Gastrocnemius medialis (tissue), 4 donors: Measurements from ENCODE around the gene ATXN7L2.

Source experiments
- POLR2A ChIP-seq, 2 donors: fragments of 450-650 bp; IDR thresholded peaks; one replicate each; pipeline ENCODE4 v1.6.1; 2017; ENCODE audit warnings: antibody characterized with exemption in 2 of 2, mild to moderate bottlenecking in 2 of 2, moderate library complexity in 2 of 2
- TF ChIP-seq, protein P1 (sequence below), 5 experiments: fragments of 450-650 bp in 3 of 5; fragments of 200-600 bp in 2 of 5; sonication (generic) in 2 of 5; IDR thresholded peaks in 4 of 5; conservative IDR thresholded peaks in 1 of 5; 1 replicate in 4 of 5; 2 replicates in 1 of 5; pipeline ENCODE4 v1.5.1; 2016 to 2019; ENCODE audit warnings: antibody characterized with exemption in 5 of 5, mild to moderate bottlenecking in 3 of 5, moderate library complexity in 3 of 5

- TF ChIP-seq, protein P1, sequence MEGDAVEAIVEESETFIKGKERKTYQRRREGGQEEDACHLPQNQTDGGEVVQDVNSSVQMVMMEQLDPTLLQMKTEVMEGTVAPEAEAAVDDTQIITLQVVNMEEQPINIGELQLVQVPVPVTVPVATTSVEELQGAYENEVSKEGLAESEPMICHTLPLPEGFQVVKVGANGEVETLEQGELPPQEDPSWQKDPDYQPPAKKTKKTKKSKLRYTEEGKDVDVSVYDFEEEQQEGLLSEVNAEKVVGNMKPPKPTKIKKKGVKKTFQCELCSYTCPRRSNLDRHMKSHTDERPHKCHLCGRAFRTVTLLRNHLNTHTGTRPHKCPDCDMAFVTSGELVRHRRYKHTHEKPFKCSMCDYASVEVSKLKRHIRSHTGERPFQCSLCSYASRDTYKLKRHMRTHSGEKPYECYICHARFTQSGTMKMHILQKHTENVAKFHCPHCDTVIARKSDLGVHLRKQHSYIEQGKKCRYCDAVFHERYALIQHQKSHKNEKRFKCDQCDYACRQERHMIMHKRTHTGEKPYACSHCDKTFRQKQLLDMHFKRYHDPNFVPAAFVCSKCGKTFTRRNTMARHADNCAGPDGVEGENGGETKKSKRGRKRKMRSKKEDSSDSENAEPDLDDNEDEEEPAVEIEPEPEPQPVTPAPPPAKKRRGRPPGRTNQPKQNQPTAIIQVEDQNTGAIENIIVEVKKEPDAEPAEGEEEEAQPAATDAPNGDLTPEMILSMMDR (IDR thresholded peaks at IDR 0.05 in 4 of 5, conservative IDR thresholded peaks at IDR 0.05 in 1 of 5), result peak in 4 of 5 experiments; percentile 30 to 53 (median 42)
- TF ChIP-seq POLR2A (IDR thresholded peaks at IDR 0.05), result no peak
Observed at GRCh38 chr1:109499661-109500536, 16.2 kb downstream of the ATXN7L2 start.
